CD4-positive, alpha-beta memory T cell (primary cell): ENCODE results near the gene PPIL1. TPM values are rescaled to one million over a fixed set of nuclear protein-coding genes. Genes with fewer than 3 reads are reported as not detected.

Experiments
- CTCF ChIA-PET: fragments of 350-600 bp; sonication (Branson Sonifier 250); formaldehyde crosslinking; loops from one replicate; lab custom pipeline; 2021; ENCODE audit warnings: inconsistent platforms; ENCODE audit not compliant: partially characterized antibody; lab: Charles Lee
- POLR2A ChIA-PET: fragments of 350-600 bp; sonication (Branson Sonifier 250); formaldehyde crosslinking; loops from one replicate; lab custom pipeline; 2021; ENCODE audit not compliant: partially characterized antibody; lab: Charles Lee
- DNase-seq, 5 donors: peaks; one replicate each; pipeline versions ENCODE4 v3.0.0 to v3.0.0-alpha.2; 2020 to 2022; ENCODE audit warnings: mixed read lengths in 1 of 5
- H3K27ac ChIP-seq: one replicate; pipeline ENCODE4 v1.7.0; 2013; ENCODE audit warnings: low read depth, low read length
- H3K27me3 ChIP-seq: 2 replicates; pipeline ENCODE4 v1.7.0; 2013; ENCODE audit warnings: mild to moderate bottlenecking, low read length, moderate library complexity; ENCODE audit not compliant: insufficient read depth
- H3K36me3 ChIP-seq: 2 replicates; pipeline ENCODE4 v1.7.0; 2013; ENCODE audit warnings: mild to moderate bottlenecking, low read length, moderate library complexity; ENCODE audit not compliant: insufficient read depth
- H3K4me1 ChIP-seq: 2 replicates; pipeline ENCODE4 v1.7.0; 2013; ENCODE audit warnings: mild to moderate bottlenecking, low read length, moderate library complexity; ENCODE audit not compliant: insufficient read depth
- H3K4me3 ChIP-seq, 2 donors: one replicate each; pipeline ENCODE4 v1.7.0; 2013; ENCODE audit warnings: low read length in 2 of 2, mild to moderate bottlenecking in 1 of 2
- H3K9me3 ChIP-seq, 2 donors: one replicate each; pipeline ENCODE4 v1.7.0; 2013; ENCODE audit warnings: low read length in 2 of 2, control low read depth in 1 of 2; ENCODE audit not compliant: control insufficient read depth in 1 of 2
- H3K27ac Mint-ChIP-seq, 7 donors: one replicate each; pipeline ENCODE4 v1.8.0; 2020 to 2021; ENCODE audit warnings: mixed read lengths in 7 of 7, mild to moderate bottlenecking in 6 of 7, inconsistent platforms in 3 of 7, moderate library complexity in 3 of 7
- H3K27me3 Mint-ChIP-seq, 2 donors: one replicate each; pipeline ENCODE4 v1.8.0; 2020 to 2021; ENCODE audit warnings: mixed read lengths in 2 of 2
- H3K36me3 Mint-ChIP-seq, 2 donors: one replicate each; pipeline ENCODE4 v1.8.0; 2020 to 2021; ENCODE audit warnings: mixed read lengths in 2 of 2, inconsistent platforms in 1 of 2, mild to moderate bottlenecking in 1 of 2
- H3K4me1 Mint-ChIP-seq, 4 donors: one replicate each; pipeline ENCODE4 v1.8.0; 2020 to 2021; ENCODE audit warnings: mixed read lengths in 4 of 4, mild to moderate bottlenecking in 1 of 4
- H3K4me3 Mint-ChIP-seq, 8 donors: one replicate each; pipeline ENCODE4 v1.8.0; 2020 to 2021; ENCODE audit warnings: mixed read lengths in 8 of 8, mild to moderate bottlenecking in 7 of 8, moderate library complexity in 6 of 8, inconsistent platforms in 3 of 8
- H3K9me3 Mint-ChIP-seq, 8 donors: one replicate each; pipeline ENCODE4 v1.8.0; 2020 to 2021; ENCODE audit warnings: mixed read lengths in 8 of 8, mild to moderate bottlenecking in 5 of 8, inconsistent platforms in 3 of 8, moderate library complexity in 1 of 8
- intact Hi-C: fragments of 100-400 bp; cut with micrococcal nuclease; formaldehyde crosslinking; loops from one replicate; pipeline ENCODE4 v1.15.1; 2023
- polyA plus RNA-seq, 2 donors: library from polyadenylated mRNA; unstranded; fragments of 300-500 nt; fragmentation: Illumina TruSeq; gene quantifications; one replicate each; pipeline ENCODE4 v1.2.3, GENCODE V29; 2021
- total RNA-seq, 2 experiments: library from RNA; stranded (reverse); gene quantifications; one replicate each; pipeline ENCODE4 v1.2.3, GENCODE V29; 2021

The PPIL1 gene
- total and polyA plus RNA-seq, 4 experiments from 2014 or later = 8.4 to 19.7 (median 13.9) TPM

GRCh38 chr6:36808634-36809033 is 66.0 kb downstream of the PPIL1 start:
- H3K27ac ChIP-seq = no peak overlapping the region
- H3K4me1 Mint-ChIP-seq = no peaks in the 10 kb centered on the region
- POLR2A ChIA-PET = no interaction called here

DNA sequence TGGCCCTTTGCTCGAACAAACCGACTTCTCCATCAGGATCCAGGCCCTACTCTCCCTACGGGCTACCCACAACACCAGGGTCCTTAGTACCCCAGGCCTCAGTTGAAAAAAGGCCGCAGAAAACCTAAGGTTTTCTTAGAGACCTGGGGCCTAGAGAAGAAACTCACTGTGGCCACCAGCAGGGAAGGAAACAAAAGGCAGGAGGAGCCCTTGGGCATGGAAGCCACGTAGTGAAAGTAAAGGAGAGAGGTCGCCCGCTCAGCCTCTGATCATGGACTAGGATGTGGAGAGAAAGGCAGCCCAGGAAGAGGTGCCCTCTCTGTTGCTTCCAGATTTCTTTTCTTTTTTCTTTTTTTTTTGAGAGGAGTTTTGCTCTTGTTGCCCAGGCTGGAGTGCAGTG is 66.9 kb downstream of the PPIL1 start:
- no peaks in the 10 kb centered on the region for H3K36me3 ChIP-seq
- no peaks in the 10 kb centered on the region for H3K4me1 ChIP-seq
- H3K36me3 Mint-ChIP-seq = no peaks in the 10 kb centered on the region
- H3K27ac Mint-ChIP-seq = no peak overlapping the region
- H3K9me3 Mint-ChIP-seq = no peaks in the 10 kb centered on the region
- no peaks in the 10 kb centered on the region for H3K4me1 Mint-ChIP-seq
- DNase-seq = no peak
- ChIA-PET CTCF (no interaction called here), POLR2A (no interaction called here)
- H3K27ac ChIP-seq = no peak overlapping the region
- H3K27me3 Mint-ChIP-seq = peaks cover 3% of the 10 kb centered on the region in 2 donors
- no peaks in the 10 kb centered on the region for H3K27me3 ChIP-seq
- intact Hi-C loops = no loop called here
- no peaks in the 10 kb centered on the region for H3K9me3 ChIP-seq
- H3K4me3 ChIP-seq = no peak overlapping the region
- no peak overlapping the region for H3K4me3 Mint-ChIP-seq

More at GRCh38 chr6:36808634-36809033, 66.0 kb downstream of the PPIL1 start:
- intact Hi-C loops = no loop called here
- Histone ChIP-seq H3K4me3 (no peak overlapping the region), H3K27me3 (no peaks in the 10 kb centered on the region), H3K4me1 (no peaks in the 10 kb centered on the region), H3K36me3 (no peaks in the 10 kb centered on the region), H3K9me3 (no peaks in the 10 kb centered on the region)
- DNase-seq = no peak
- Mint-ChIP-seq H3K27me3 (peaks cover 3% of the 10 kb centered on the region in 2 donors), H3K36me3 (no peaks in the 10 kb centered on the region), H3K4me3 (no peak overlapping the region), H3K9me3 (no peaks in the 10 kb centered on the region), H3K27ac (no peak overlapping the region)
- CTCF ChIA-PET = no interaction called here

DNA sequence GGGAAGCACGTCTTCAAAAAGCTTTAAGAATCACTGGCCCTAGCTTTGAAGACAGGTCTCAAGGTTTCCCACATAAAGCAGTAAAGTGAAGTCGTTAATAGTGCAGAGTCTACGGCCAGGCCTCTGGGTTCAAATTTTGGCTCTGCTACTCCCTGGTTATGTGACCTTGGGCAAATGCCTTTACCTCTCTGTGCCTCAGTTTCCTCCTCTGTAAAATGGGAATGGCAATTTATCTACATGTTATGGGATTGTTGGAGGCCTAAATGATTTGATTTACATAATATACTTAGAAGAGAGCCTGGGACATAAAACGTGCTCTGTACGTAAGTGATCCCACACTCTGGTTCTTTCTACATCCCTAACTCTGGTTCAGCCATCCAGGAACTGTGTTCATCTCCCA is 67.5 kb downstream of the PPIL1 start:
- no peaks in the 10 kb centered on the region for H3K36me3 Mint-ChIP-seq
- intact Hi-C loops = no loop called here
- H3K27me3 ChIP-seq = no peaks in the 10 kb centered on the region
- H3K27me3 Mint-ChIP-seq = peaks cover 3% of the 10 kb centered on the region in 2 donors
- no peaks in the 10 kb centered on the region for H3K4me1 Mint-ChIP-seq
- H3K4me1 ChIP-seq = no peaks in the 10 kb centered on the region
- CTCF ChIA-PET = no interaction called here
- no peaks in the 10 kb centered on the region for H3K36me3 ChIP-seq
- no peak overlapping the region for H3K4me3 Mint-ChIP-seq
- H3K9me3 Mint-ChIP-seq = no peaks in the 10 kb centered on the region
- DNase-seq = no peak
- no peaks in the 10 kb centered on the region for H3K9me3 ChIP-seq
- H3K4me3 ChIP-seq = no peak overlapping the region
- H3K27ac Mint-ChIP-seq = no peak overlapping the region
- POLR2A ChIA-PET = no interaction called here
- H3K27ac ChIP-seq = no peak overlapping the region

- no peaks in the 10 kb centered on the region for H3K4me1 ChIP-seq
- CTCF ChIA-PET = no interaction called here
- H3K27me3 ChIP-seq = no peaks in the 10 kb centered on the region
- no peak overlapping the region for H3K27ac ChIP-seq
- H3K9me3 Mint-ChIP-seq = no peaks in the 10 kb centered on the region
- no peaks in the 10 kb centered on the region for H3K36me3 ChIP-seq
- H3K27ac Mint-ChIP-seq = no peak overlapping the region
- H3K27me3 Mint-ChIP-seq = peaks cover 3% of the 10 kb centered on the region in 2 donors
- no peaks in the 10 kb centered on the region for H3K9me3 ChIP-seq
- H3K4me1 Mint-ChIP-seq = no peaks in the 10 kb centered on the region
- POLR2A ChIA-PET = no interaction called here
- H3K36me3 Mint-ChIP-seq = no peaks in the 10 kb centered on the region
- no peak overlapping the region for H3K4me3 Mint-ChIP-seq
- DNase-seq = no peak
- intact Hi-C loops = no loop called here
- H3K4me3 ChIP-seq = no peak overlapping the region
Measured at GRCh38 chr6:36805917-36806316, 68.7 kb downstream of the PPIL1 start.

DNA sequence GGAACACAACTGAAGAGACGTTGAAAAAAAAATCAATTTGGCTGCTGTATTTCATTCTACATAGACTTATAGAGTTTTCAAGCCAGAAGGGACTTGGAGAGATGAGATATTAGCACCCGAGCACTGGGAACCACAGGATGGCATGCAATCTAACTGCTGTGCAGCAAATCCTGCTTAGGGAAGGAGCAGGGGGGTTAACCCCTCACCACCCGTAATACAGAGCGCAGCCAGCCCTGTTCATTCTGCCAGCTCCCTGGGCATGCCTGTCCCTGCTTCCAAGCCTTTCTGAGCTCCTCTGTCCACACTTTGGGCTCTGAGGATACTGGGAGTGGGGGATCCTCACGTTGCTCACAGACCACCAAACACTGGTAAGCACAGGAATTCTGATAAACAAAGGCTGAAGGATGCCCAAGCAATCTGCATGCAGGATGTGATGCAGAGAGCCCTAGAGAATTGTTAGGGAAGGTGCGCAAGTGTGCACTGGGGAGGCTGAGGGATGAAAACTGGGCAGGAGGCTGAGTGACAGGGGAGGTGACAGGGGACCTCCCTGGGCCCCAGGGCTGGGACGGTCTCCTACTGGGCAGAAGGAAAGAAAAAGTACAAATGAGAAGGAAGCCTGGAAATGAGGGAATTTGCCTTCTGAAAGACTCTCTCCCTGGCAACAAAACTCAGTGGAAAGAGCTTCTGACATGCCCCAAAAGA is 69.4 kb downstream of the PPIL1 start:
- H3K36me3 Mint-ChIP-seq = no peaks in the 10 kb centered on the region
- Histone ChIP-seq H3K36me3 (no peaks in the 10 kb centered on the region), H3K4me1 (no peaks in the 10 kb centered on the region), H3K4me3 (no peak overlapping the region), H3K27me3 (no peaks in the 10 kb centered on the region), H3K27ac (no peak overlapping the region), H3K9me3 (no peaks in the 10 kb centered on the region)
- intact Hi-C loops = no loop called here
- no peaks in the 10 kb centered on the region for H3K9me3 Mint-ChIP-seq
- no peaks in the 10 kb centered on the region for H3K4me1 Mint-ChIP-seq
- peaks cover 3% of the 10 kb centered on the region in 2 donors for H3K27me3 Mint-ChIP-seq
- CTCF ChIA-PET = no interaction called here
- POLR2A ChIA-PET = no interaction called here
- no peak overlapping the region for H3K4me3 Mint-ChIP-seq
- no peak overlapping the region for H3K27ac Mint-ChIP-seq
- no peak for DNase-seq

Other genes with a start within 250 kb of the PPIL1 start
- gene CDKN1A, start 196.1 kb downstream of the PPIL1 start, total RNA-seq = 10 to 100 TPM; 10.5 to 12.9 TPM
- 10 to 100 TPM in 1 of 2 donors, 1 to 10 TPM in 1; 3.3 to 20.6 TPM for gene CDKN1A, start 196.1 kb downstream of the PPIL1 start, polyA plus RNA-seq
- gene RAB44, start 177.0 kb downstream of the PPIL1 start, total RNA-seq = not detected
- gene RAB44, start 177.0 kb downstream of the PPIL1 start, polyA plus RNA-seq = not detected
- under 1 TPM; 0.47 to 0.70 TPM for gene CPNE5, start 35.4 kb downstream of the PPIL1 start, total RNA-seq
- 1 to 10 TPM; 1.9 to 2.7 TPM for gene CPNE5, start 35.4 kb downstream of the PPIL1 start, polyA plus RNA-seq
- gene C6orf89, start 11.1 kb upstream of the PPIL1 start, total RNA-seq = 10 to 100 TPM; 53.0 to 56.0 TPM
- 10 to 100 TPM; 35.4 to 52.8 TPM for gene C6orf89, start 11.1 kb upstream of the PPIL1 start, polyA plus RNA-seq
- gene PI16, start 79.9 kb upstream of the PPIL1 start, total RNA-seq = 1 to 10 TPM; 5.8 to 6.0 TPM
- gene PI16, start 79.9 kb upstream of the PPIL1 start, polyA plus RNA-seq = 10 to 100 TPM; 31.5 to 53.8 TPM
- gene MTCH1, start 111.4 kb upstream of the PPIL1 start, total RNA-seq = 100 to 1,000 TPM; 142 to 151 TPM
- 100 to 1,000 TPM in 1 of 2 donors, 10 to 100 TPM in 1; 94.1 to 125 TPM for gene MTCH1, start 111.4 kb upstream of the PPIL1 start, polyA plus RNA-seq
- 1 to 10 TPM; 1.4 to 1.5 TPM for gene FGD2, start 130.9 kb upstream of the PPIL1 start, total RNA-seq
- gene FGD2, start 130.9 kb upstream of the PPIL1 start, polyA plus RNA-seq = under 1 TPM in 1 of 2 donors, not detected in 1; 0.11 TPM